NCI-H748 treated with DMSO at 0.1 percent for 48 hours (cell line): ENCODE data around the gene PVALEF.
"Not testable (repeated sequence)": the region's sequence is repeated elsewhere in the genome, so short reads cannot be mapped to it uniquely, and the experiment has no call there.

ENCODE experiments used
- DNase-seq: peaks from one replicate; lab custom pipeline; 2025; lab: John Stamatoyannopoulos, UW

Gene PVALEF

DNA sequence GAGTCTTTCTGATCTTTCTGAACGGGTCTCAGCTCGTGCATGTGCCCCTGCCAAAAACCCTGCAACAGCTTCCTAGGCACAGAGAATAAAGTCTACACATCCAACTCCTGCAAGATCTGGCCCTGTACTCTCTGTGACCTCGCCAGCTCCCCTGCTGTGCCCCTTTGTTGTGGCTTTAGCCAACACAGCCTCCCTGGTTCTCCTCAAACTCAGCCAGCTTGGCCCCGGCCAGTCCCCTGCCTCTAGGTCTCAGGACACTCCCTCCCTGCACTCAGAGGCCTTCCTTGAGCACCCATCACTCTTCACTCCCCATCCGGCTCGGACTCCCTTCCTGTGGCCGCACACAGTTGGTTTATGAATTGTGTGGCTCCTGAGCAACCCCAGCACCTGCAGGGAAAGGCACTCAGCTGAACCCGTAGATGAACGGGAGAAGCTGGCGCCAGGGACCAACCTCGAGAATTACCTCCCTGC, 56.1 kb downstream of the PVALEF start:
- DNase-seq = no peak

DNA sequence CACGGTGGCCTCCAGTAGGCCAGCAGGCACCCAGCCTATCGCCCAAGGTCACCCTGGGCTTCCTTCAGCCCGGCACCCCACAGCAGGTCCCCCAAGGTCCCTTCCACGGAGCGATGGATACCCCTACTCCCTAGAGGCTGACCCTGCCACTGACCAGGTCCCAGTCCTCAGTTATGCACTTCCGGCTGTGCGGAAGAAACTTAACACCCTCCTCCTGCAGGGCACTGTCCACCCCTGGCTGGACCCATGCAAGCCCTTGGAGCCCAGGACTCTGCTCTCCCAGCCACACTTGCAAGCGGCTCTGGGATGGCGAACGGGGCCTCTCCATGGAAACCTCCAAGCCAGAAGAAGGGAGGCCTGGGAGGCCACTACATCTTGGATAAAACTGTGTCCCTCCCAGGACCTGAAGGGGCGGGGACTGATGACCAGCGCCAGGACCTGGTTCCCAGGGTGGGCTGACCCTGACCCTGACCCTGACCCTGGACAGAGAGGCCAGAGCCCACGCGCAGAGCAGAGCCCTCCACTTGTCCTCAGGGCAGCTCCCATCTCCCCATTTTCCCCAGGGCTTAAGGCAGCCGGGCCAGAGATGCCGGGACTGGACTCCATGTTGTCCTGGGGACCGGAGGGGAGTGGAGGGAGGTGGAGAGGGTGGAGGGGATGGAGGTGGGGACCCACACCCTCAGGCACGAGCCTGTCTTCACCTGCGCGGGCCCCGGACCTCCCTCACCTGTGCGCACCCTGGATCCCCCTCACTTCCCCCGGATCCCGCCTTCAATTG, 56.7 kb downstream of the PVALEF start:
- no peak for DNase-seq

DNA sequence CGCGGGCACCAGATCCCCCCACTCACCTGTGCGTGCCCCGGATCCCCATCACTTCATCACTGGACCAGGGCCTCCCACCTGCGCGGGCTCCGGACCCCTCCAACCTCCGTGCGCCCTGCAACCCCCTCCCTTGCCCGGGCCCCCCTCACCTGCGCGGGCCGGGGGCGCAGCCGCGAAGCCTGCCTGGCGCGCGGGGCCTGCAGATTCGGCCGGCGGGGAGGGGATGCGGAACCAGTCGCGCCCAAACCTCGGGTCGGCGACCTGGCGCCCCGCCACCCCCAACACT, 57.3 kb downstream of the PVALEF start:
- no peak for DNase-seq

DNA sequence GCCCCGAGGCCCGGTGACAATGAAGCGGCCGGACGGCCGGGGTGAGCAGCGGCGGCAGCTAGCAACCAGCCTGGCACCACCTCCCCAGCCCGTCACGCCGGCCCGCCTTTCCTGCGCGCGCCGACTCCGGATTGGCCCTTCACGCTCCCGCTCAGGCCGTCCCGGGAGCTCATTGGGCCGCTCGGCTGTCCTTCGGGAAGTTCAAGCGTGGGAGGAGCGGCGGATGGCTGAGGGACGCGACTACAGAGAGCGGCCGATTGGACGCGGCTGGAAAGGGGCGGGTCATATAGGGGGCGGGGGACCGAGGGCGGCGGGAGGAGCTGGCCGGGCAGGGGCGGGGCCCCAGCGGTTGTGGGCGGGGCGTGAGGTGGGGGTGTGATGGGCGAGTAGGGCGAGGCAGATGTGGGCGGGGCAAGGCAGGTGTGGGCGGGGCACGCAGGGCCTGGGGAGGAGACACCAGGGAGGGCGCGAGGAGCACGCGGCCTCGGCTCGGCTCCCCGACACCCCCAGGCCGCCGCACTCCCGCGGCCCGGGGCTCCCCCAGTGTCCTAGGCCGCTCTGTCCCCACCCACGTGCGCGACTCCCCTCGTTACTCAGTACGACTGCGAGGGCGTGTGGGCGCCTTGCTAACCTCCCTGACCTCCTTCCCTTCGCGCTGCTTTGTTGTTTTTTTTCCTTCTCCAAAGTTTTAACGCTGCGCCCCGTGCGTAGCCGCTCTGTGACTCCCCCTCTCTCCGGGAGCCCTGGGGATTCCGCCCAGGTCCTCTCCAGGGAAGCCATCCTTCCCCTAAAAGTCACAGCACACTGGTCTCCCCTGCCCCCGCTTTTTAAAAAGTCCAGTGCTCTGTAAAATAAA, 57.8 kb downstream of the PVALEF start, which contains the start of gene CEP131:
Gene CEP131, minus strand, starts transcription at position 60 of the 856 bp plus-strand sequence. CDS start 2,909 bp downstream, outside the sequence.
- peak; percentile 90 for DNase-seq

DNA sequence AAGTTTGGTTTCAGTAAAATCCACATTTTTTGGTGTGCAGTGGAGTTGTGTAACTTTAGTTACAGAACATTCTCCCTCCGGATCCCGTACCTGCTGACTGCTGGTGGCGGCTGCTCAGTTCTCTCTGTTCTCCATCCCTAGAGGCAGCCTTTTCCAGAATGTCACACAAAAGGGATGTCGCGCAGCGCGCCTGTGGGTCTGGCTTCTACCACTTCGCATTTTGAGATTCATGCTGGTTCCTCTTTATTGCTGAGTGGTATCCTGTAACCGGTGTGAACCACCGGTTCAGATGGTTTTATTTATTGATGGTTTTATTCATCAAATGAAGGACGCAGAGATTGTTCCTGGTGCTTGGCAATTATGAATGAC, 58.4 kb downstream of the PVALEF start:
- DNase-seq = peak; percentile 32

DNA sequence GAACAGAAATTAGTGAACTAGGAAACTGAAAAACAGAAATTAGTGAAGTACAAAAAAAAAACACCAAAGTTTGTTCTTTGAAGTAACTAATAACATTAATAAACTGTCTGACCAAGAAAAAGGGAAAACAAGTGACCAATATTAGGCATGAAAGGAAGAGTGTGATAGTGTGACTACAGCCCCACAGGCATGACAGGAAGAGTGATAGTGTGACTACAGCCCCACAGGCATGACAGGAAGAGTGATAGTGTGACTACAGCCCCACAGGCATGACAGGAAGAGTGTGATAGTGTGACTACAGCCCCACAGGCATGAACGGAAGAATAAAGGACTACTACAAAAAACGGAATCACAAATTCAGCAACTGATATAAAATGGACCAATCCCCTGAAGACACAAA, 62.3 kb downstream of the PVALEF start:
- not testable (repeated sequence) for DNase-seq

DNA sequence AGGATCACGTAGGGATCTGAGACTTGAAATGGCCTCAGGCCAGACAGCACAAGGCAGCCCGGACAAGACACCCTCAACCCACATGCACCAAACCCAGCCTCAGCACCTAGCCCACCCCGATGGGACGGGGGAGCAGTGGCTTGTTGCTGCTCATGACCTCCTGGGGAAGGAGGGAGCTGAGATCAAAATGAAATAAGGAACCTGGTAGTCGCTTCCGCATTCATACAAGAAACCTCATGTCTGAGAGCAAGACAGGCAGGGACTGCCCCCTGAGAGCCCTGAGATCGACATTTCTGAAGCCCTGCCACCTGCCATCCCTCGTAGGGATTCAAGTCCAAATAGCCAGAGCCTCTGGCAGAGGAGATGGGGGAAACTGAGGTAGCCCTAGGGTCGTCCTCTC, 63.1 kb downstream of the PVALEF start:
- no peak for DNase-seq

DNA sequence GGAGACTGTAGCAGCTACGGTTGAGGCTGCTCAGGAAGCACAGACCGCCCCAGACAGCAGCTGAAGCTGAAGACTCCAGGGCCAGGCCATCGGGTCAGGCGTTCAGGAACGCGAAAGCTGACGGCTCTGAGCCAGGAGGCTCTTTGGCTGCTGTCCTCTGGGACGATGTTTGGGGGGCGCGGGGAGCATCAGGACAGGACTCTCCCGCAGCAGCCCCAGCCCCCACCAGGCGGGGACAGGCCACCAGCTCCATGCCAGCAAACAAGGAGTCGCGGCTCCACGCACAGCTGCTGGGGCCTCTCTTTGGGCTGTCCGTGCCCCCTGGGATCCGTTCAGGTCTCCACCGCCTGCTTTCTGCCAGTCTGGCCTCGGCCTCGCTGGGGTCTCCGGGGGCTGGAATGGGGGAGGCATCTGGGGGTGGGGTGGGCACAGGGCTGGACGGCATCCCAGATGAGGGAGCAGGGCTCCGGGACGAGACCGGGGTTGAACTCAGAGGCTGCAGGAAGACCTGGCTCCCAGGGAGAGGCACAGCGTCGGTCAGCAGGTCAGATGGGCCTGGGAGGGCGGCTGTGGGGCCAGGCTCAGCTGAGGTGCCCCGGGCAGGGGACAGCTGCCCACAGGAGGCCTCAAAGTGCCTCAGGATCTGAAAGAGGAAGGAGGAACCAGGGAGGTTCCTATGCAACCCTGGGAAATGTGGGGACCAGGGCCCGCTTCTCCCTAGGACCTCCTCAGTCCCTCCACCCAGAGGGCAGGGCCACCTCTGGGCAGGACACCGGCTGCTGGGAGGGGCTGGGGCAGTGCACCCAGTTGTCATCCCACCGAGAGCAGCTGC, 63.7 kb downstream of the PVALEF start:
- DNase-seq = no peak

DNA sequence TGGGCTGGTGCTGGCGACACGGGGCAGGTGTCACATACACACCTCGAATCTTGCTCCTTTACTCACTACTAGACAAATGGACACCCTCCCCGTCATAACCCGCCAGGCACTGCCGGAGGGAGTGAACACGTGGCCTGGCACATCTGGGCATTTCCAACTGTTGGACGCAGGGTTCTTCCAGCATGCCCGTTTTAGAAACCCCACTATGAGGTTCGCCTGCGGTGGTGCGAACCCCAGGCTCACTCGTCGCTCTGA, 64.3 kb downstream of the PVALEF start:
- DNase-seq = no peak

DNA sequence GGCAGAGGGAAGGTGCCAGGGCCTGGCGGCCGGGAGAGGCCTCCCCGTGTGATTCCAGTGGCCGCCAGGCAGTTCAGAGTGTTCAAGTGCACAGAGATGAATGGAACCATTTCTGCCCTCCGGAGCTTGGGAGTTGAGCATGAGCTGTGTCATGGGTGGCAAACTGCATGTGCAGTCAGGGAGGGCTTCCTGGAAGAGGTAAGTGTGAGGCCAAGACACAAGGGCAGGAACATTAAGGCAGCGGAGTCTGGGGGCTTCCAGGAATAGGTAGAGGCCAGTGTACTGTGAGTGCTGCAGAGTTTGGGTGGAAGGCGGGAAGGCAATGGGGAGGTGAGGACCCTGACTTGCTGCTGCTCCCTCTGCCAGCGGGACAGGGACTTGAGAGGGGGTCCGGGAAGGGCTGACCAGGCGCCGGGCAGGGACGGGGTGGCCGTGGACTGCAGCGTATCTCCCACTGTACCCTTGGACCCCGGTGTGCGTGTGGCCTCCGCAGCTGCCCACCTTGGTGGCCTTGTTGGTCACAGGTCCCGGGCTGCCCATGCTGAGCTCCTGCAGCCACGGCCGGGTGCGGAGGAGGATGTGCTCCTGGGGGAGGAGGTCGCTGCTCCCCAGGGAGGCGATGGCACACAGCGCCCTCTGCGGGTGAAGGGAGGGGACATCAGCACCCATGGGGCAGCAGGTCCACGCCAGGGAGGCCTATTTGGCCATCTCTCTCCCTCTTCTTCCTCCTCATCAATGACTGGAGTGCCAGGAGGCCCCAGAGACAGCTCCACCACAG, 64.9 kb downstream of the PVALEF start:
- no peak for DNase-seq

DNA sequence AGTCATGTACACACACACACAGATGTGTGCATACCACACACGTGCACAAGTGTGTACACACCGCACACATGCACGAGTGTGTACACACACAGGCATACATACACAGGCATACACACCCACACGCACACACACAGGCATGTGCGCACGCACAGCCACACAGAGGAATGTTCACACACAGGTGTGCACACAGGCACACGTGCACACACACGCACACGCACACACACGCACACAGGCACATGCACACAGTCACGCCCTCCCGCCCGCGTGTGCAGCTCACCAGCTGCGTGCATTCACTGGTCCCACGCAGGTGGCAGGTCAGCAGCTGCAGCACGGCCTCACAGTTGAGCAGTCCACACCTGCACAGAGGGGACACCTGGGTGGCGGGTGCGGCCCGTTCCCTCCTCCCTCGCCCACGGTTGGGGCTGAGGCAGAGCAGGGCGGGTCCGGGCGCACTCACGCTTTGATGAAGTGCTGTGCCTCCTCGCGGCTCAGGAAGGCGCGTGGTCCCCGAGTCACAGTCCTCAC, 65.9 kb downstream of the PVALEF start:
- no peak for DNase-seq

DNA sequence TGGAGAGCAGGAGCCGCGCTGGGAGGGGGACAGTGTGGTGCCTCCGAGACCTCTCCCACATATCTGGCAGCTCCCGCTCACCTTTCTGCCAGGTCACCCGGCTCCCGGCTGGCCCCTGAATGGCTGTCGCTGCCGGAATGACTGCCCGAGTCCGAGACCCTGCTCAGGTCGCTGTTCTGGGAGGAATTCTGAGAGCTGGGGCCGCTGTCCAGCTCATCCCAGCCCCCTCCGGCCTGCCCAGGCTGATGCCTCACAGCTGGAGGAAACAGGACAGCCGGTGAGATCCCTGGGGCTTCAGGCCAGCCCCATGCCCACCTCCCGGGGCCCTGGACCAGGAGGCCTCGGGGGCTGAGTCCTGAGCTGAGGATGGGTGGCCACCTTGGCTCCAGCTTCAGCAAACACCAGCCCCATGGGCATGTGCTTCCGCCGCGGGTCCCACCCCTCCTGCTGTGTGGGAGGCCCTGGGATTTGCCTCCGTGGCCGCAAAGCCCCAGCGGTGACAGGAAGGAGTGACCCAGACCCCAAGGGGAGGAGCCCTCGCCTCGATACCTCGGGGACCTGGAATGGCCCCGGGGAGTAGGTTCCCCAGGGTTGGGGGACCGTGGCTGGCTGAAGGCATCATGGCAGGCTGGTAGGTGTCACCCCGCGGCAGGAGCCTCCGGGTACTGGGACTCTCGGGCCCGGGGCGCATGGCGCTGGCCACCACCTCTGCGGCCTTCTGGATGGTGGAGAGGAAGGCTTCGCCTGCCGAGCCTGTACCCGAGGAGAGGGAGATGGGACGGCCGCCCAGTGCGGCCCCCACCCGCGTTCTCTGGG, 66.7 kb downstream of the PVALEF start:
- no peak for DNase-seq
